ENCODE data around the gene ENOX1. TPM values are rescaled to one million over a fixed set of nuclear protein-coding genes. Genes with fewer than 3 reads are reported as not detected.

Gene ENOX1
- total RNA-seq, 2 experiments from 2014 or later: not detected

DNA sequence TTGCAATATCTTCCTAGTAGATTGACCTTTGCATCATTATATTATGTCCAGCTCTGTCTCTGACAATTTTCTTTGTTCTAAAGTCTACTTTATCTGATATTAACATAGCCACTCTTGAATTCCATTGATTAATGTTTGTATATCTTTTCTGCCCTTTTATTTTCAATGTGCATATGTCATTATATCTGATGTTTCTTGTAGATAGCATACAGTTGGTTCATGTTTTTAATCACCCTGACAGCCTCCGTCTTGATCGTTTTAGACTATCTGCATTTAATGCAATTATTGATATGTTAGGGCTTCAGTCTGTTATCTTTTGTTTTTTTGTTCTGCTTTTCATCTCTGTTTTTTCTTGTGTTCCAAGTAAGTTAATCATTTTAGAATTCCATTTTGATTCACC is 159.8 kb downstream of the ENOX1 start:
- Mint-ChIP-seq H3K36me3 (no peaks in the 10 kb centered on the region), H3K4me3 (no peak overlapping the region), H3K9me3 (peaks cover 1% of the 10 kb centered on the region), H3K27ac (no peak overlapping the region), H3K4me1 (no peaks in the 10 kb centered on the region), H3K27me3 (peaks cover 16% of the 10 kb centered on the region)
- POLR2A ChIA-PET: no interaction called here
- no peak for DNase-seq
- ATAC-seq (ENCODE audit: low read depth): no peak

DNA sequence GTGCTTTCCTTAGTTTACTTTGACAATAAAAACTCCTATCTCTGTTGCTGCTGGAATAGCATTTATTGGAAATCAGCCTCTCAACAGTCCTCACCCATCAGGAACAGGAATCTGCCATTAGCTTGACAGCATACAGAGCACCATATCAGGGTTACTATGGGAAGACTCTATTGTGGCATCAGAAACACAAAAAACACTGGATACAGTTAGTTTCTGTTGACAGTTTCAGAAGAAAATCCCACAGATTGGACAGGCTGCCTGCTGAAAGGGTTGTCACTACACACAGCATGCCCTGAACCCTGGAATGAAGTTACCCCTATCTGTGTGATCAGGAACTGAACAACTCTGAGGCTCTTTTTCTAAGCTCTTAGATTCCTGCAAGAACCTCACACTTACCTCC is 172.7 kb downstream of the ENOX1 start:
- peaks cover 2% of the 10 kb centered on the region for H3K9me3 Mint-ChIP-seq
- POLR2A ChIA-PET: no interaction called here
- H3K4me3 Mint-ChIP-seq: no peak overlapping the region
- peaks cover 8% of the 10 kb centered on the region for H3K27me3 Mint-ChIP-seq
- no peaks in the 10 kb centered on the region for H3K4me1 Mint-ChIP-seq
- H3K27ac Mint-ChIP-seq: no peak overlapping the region
- H3K36me3 Mint-ChIP-seq: no peaks in the 10 kb centered on the region
- ATAC-seq (ENCODE audit: low read depth): no peak
- no peak for DNase-seq

- peaks cover 2% of the 10 kb centered on the region for H3K9me3 Mint-ChIP-seq
- DNase-seq: no peak
- no peak for ATAC-seq (ENCODE audit: low read depth)
- no peak overlapping the region for H3K4me3 Mint-ChIP-seq
- H3K27ac Mint-ChIP-seq: no peak overlapping the region
- H3K36me3 Mint-ChIP-seq: no peaks in the 10 kb centered on the region
- H3K27me3 Mint-ChIP-seq: peaks cover 5% of the 10 kb centered on the region
- H3K4me1 Mint-ChIP-seq: no peaks in the 10 kb centered on the region
- POLR2A ChIA-PET: no interaction called here
These were observed 175.2 kb downstream of the ENOX1 start for GRCh38 chr13:43611281-43612273.

GRCh38 chr13:43608400-43609137 is 178.2 kb downstream of the ENOX1 start:
- ATAC-seq (ENCODE audit: low read depth) (no peak), DNase-seq (no peak)
- POLR2A ChIA-PET: no interaction called here
- Mint-ChIP-seq H3K4me1 (no peaks in the 10 kb centered on the region), H3K9me3 (peaks cover 4% of the 10 kb centered on the region), H3K36me3 (peaks cover 1% of the 10 kb centered on the region), H3K27me3 (peaks cover 9% of the 10 kb centered on the region), H3K4me3 (no peak overlapping the region), H3K27ac (no peak overlapping the region)

DNA sequence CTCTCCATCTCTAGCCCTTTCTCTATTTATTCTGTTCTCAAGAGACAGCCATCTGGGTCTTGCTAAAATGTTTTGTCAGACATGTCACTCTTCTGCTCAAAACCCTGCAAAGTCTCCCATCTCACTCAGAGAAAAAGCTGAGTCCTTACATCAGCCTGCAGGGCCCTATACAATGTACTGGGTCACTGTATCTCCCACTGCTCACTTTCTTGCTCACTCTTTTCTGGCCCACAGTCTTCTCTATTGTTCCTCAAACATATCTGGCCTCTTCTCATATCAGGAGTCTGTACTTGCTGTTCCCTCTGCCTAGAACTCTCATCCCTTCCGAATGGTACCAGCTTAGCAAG is 189.2 kb downstream of the ENOX1 start:
- Mint-ChIP-seq H3K27me3 (peaks cover 5% of the 10 kb centered on the region), H3K27ac (no peak overlapping the region), H3K36me3 (no peaks in the 10 kb centered on the region), H3K4me3 (no peak overlapping the region), H3K4me1 (peaks cover 13% of the 10 kb centered on the region), H3K9me3 (no peaks in the 10 kb centered on the region)
- no peak for ATAC-seq (ENCODE audit: low read depth)
- POLR2A ChIA-PET: no interaction called here
- no peak for DNase-seq

- no peaks in the 10 kb centered on the region for H3K36me3 Mint-ChIP-seq
- H3K9me3 Mint-ChIP-seq: no peaks in the 10 kb centered on the region
- H3K4me1 Mint-ChIP-seq: peaks cover 13% of the 10 kb centered on the region
- H3K4me3 Mint-ChIP-seq: no peak overlapping the region
- POLR2A ChIA-PET: no interaction called here
- DNase-seq (no peak), ATAC-seq (ENCODE audit: low read depth) (no peak)
- no peak overlapping the region for H3K27ac Mint-ChIP-seq
- peaks cover 5% of the 10 kb centered on the region for H3K27me3 Mint-ChIP-seq
These were observed 189.7 kb downstream of the ENOX1 start for GRCh38 chr13:43596924-43597598.

DNA sequence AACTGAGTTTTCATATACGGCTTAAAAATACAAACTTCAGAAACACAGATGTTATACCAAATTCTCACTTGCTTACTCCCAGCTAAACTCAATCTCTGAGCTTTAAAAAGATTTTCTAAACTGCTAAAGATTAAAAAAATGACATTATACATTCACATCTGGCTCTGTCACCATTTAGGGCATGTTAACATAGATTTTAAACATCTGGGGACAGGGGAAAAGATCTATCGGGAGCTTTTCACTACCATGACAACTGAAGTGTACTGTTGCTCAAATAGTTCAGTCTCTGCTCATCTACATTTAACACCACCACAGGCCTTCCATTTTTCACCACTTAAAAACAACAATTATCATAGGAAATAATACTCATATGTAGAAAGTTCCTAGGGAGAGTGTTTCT is 190.8 kb downstream of the ENOX1 start:
- Mint-ChIP-seq H3K27me3 (peaks cover 5% of the 10 kb centered on the region), H3K27ac (no peak overlapping the region), H3K4me1 (peaks cover 13% of the 10 kb centered on the region), H3K36me3 (no peaks in the 10 kb centered on the region), H3K9me3 (no peaks in the 10 kb centered on the region), H3K4me3 (no peak overlapping the region)
- no peak for DNase-seq
- no peak for ATAC-seq (ENCODE audit: low read depth)
- POLR2A ChIA-PET: no interaction called here

DNA sequence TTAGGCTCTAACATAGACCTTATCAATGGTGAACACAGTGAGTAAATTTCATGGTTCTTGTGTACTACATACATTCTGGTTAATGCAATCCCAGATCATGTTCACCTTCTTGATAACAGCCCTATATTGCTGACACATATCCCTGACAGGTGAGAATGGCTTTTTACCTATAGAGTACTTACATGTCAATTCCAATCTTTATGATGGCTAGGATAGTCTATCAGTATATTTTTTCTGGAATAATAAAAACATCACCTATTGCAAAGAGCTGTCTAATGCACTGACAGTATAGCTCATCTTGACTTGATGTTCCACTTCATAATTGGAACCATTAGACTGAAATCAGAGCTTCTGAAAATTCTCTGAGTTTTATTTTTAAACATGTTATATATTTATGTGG is 199.4 kb downstream of the ENOX1 start:
- no peak overlapping the region for H3K27ac Mint-ChIP-seq

DNA sequence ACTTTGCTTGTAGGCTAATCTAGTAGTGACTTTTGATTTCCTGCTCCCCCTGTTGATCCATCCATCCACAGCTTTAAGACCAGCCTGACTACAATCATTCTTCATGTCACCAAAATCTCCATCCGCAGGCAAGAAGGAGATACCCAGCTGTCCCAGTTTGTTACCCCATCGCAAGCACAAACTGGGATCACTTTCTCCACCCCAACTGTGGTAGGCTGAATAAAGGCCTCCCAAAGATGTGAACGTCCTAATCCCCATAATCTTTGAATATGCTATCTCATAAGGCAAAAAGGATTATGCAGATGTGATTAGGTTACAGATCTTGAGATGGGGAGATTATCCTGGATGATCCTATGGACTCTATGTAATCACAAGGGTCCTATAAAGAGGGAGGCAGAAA is 202.0 kb downstream of the ENOX1 start:
- Mint-ChIP-seq H3K9me3 (no peaks in the 10 kb centered on the region), H3K27ac (no peak overlapping the region), H3K4me3 (no peak overlapping the region), H3K4me1 (no peaks in the 10 kb centered on the region), H3K36me3 (no peaks in the 10 kb centered on the region), H3K27me3 (peaks cover 13% of the 10 kb centered on the region)
- DNase-seq (no peak), ATAC-seq (ENCODE audit: low read depth) (no peak)
- POLR2A ChIA-PET: no interaction called here

More for the DNA sequence above, 199.4 kb downstream of the ENOX1 start:
- POLR2A ChIA-PET: no interaction called here
- H3K4me1 Mint-ChIP-seq: no peaks in the 10 kb centered on the region
- DNase-seq: no peak
- no peaks in the 10 kb centered on the region for H3K9me3 Mint-ChIP-seq
- H3K4me3 Mint-ChIP-seq: no peak overlapping the region
- ATAC-seq (ENCODE audit: low read depth): no peak
- peaks cover 17% of the 10 kb centered on the region for H3K27me3 Mint-ChIP-seq
- no peaks in the 10 kb centered on the region for H3K36me3 Mint-ChIP-seq

DNA sequence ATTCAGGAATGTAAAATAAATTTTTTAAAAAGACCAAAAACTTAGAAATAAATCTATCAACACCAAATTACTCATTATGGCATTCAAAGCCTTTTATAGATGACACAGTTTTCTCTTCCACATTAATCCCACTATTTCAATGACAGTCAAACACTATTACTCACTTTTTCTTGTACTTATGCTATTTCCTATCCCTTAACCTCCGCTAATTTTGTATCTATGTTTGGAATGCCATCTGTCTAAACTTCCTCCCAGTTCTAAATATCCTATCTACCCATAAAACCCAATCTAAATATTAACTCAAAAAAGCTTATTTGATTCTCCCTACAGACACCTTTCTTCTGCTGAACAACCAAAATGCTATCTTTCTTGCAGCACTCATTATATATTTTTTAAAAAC is 203.5 kb downstream of the ENOX1 start:
- Mint-ChIP-seq H3K4me1 (no peaks in the 10 kb centered on the region), H3K4me3 (no peak overlapping the region), H3K27ac (no peak overlapping the region), H3K27me3 (peaks cover 16% of the 10 kb centered on the region), H3K9me3 (no peaks in the 10 kb centered on the region), H3K36me3 (no peaks in the 10 kb centered on the region)
- POLR2A ChIA-PET: no interaction called here
- DNase-seq: no peak
- no peak for ATAC-seq (ENCODE audit: low read depth)

DNA sequence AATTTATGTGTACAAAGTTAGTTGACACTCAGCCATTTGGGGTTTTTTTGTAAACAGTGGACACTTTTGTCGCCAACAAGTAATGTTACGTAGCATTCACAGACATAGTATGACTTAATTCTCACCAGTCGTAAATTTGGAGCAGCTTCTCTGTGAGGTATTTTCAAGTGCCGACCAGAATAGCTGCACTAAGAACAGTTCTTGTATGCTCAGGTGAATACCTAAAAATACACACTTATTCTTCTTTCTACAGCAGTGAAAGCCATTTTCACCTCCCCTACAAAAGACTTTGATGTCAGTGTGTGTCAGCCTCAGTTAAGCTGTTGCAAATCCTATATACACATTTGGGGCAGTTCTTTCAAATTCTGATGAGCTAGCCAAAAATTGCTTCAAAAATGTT is 206.5 kb downstream of the ENOX1 start:
- Mint-ChIP-seq H3K4me3 (no peak overlapping the region), H3K9me3 (peaks cover 4% of the 10 kb centered on the region), H3K27ac (no peak overlapping the region), H3K36me3 (no peaks in the 10 kb centered on the region), H3K27me3 (peaks cover 14% of the 10 kb centered on the region), H3K4me1 (no peaks in the 10 kb centered on the region)
- DNase-seq (no peak), ATAC-seq (ENCODE audit: low read depth) (no peak)
- POLR2A ChIA-PET: no interaction called here

- Mint-ChIP-seq H3K4me1 (peaks cover 6% of the 10 kb centered on the region), H3K27me3 (peaks cover 14% of the 10 kb centered on the region), H3K4me3 (no peak overlapping the region), H3K27ac (no peak overlapping the region), H3K36me3 (peaks cover 2% of the 10 kb centered on the region), H3K9me3 (peaks cover 9% of the 10 kb centered on the region)
- DNase-seq (no peak), ATAC-seq (ENCODE audit: low read depth) (no peak)
- POLR2A ChIA-PET: no interaction called here
These were observed 207.5 kb downstream of the ENOX1 start for GRCh38 chr13:43579321-43579720.

GRCh38 chr13:43574605-43575004 is 212.2 kb downstream of the ENOX1 start:
- no peak overlapping the region for H3K4me3 Mint-ChIP-seq
- peaks cover 2% of the 10 kb centered on the region for H3K36me3 Mint-ChIP-seq
- no peak for ATAC-seq (ENCODE audit: low read depth)
- peaks cover 25% of the 10 kb centered on the region for H3K27me3 Mint-ChIP-seq
- POLR2A ChIA-PET: no interaction called here
- no peak for DNase-seq
- peaks cover 16% of the 10 kb centered on the region for H3K4me1 Mint-ChIP-seq
- H3K27ac Mint-ChIP-seq: no peak overlapping the region
- H3K9me3 Mint-ChIP-seq: peaks cover 9% of the 10 kb centered on the region
